G401 (cell line): Measurements from ENCODE around the gene TXLNG. TPM values are rescaled to one million over a fixed set of nuclear protein-coding genes. Genes with fewer than 3 reads are reported as not detected.
"Not testable (repeated sequence)": the region's sequence is repeated elsewhere in the genome, so short reads cannot be mapped to it uniquely, and the experiment has no call there.

Experiments
- DNase-seq: peaks from one replicate; pipeline ENCODE4 v3.0.0-alpha.2; 2015; ENCODE audit warnings: low spot score
- in situ Hi-C: cut with HindIII; loops from 2 replicates; pipeline ENCODE4 v1.10.0; 2016; ENCODE audit warnings: low sequenced_read_pairs, mixed read lengths
- total RNA-seq: library from RNA; depleted of rRNA; stranded (reverse); fragments of >200 nt; shearing (Covaris generic); gene quantifications from 2 replicates; pipeline ENCODE4 v1.2.3, GENCODE V29; 2014

Gene TXLNG
- total RNA-seq, 1 experiment from 2014 or later = 20.7 TPM

- in situ Hi-C loops = no loop called here
- DNase-seq = no peak
Observed at GRCh38 chrX:16828124-16828908, 42.0 kb downstream of the TXLNG start.

GRCh38 chrX:16832301-16832700 is 46.0 kb downstream of the TXLNG start:
- no peak for DNase-seq
- in situ Hi-C loops = no loop called here

- in situ Hi-C loops = no loop called here
- no peak for DNase-seq
Observed at GRCh38 chrX:16834806-16835205, 48.5 kb downstream of the TXLNG start.

- in situ Hi-C loops = no loop called here
- no peak for DNase-seq
Observed at GRCh38 chrX:16836371-16836770, 50.1 kb downstream of the TXLNG start.

- DNase-seq = peak; percentile 33
- in situ Hi-C loops = no loop called here
Observed at GRCh38 chrX:16838202-16839066, 52.2 kb downstream of the TXLNG start.

- in situ Hi-C loops = no loop called here
- no peak for DNase-seq
Observed at GRCh38 chrX:16839219-16839851, 53.1 kb downstream of the TXLNG start.

GRCh38 chrX:16839852-16840460 is 53.7 kb downstream of the TXLNG start:
- no peak for DNase-seq
- in situ Hi-C loops = no loop called here

- in situ Hi-C loops = no loop called here
- no peak for DNase-seq
Observed at GRCh38 chrX:16842684-16843083, 56.4 kb downstream of the TXLNG start.

- DNase-seq = no peak
Observed at GRCh38 chrX:16843208-16843909, 57.1 kb downstream of the TXLNG start.

GRCh38 chrX:16845686-16846085 is 59.4 kb downstream of the TXLNG start:
- no peak for DNase-seq
- in situ Hi-C loops = no loop called here

More at GRCh38 chrX:16843208-16843909, 57.1 kb downstream of the TXLNG start:
- in situ Hi-C loops = no loop called here

GRCh38 chrX:16848541-16848940 is 62.3 kb downstream of the TXLNG start:
- no peak for DNase-seq
- in situ Hi-C loops = no loop called here

GRCh38 chrX:16851421-16851820 is 65.2 kb downstream of the TXLNG start:
- DNase-seq = no peak
- in situ Hi-C loops = no loop called here

- in situ Hi-C loops = no loop called here
- no peak for DNase-seq
Observed at GRCh38 chrX:16851827-16852226, 65.6 kb downstream of the TXLNG start.

- in situ Hi-C loops = no loop called here
- DNase-seq = no peak
Observed at GRCh38 chrX:16852617-16853179, 66.4 kb downstream of the TXLNG start.

- no peak for DNase-seq
- in situ Hi-C loops = no loop called here
Observed at GRCh38 chrX:16853537-16853936, 67.3 kb downstream of the TXLNG start.

- in situ Hi-C loops = no loop called here
- DNase-seq = peak; percentile 30
Observed at GRCh38 chrX:16855363-16856075, 69.3 kb downstream of the TXLNG start.

GRCh38 chrX:16856076-16856404 is 69.8 kb downstream of the TXLNG start:
- in situ Hi-C loops, DNase-seq: not testable (repeated sequence)

- no peak for DNase-seq
- in situ Hi-C loops = no loop called here
Observed at GRCh38 chrX:16856744-16857143, 70.5 kb downstream of the TXLNG start.
